Measurements from ENCODE around the gene JMJD6.
A peak's percentile ranks its signal among the peaks of the same experiment; 100 is the strongest.

Gene JMJD6

GRCh38 chr17:76737676-76738467 is 11.5 kb upstream of the JMJD6 start, which contains the start of gene MFSD11:
Gene MFSD11 (plus strand): TSS chr17:76738119. CDS start chr17:76738353, 234 bp downstream.
- no peak for TF ChIP-seq ZNF70 (CRISPR knock-in tag; IDR thresholded peaks at IDR 0.05)
- TF ChIP-seq TCF4 (CRISPR knock-in tag; IDR thresholded peaks at IDR 0.05; ENCODE audit: borderline replicate concordance), result no peak
- TF ChIP-seq ZFP3 (CRISPR knock-in tag; IDR thresholded peaks at IDR 0.05), result 0 out of 2 replicates have a peak, but pooled peaks have one; percentile 46
- no peak for TF ChIP-seq ARNTL (CRISPR knock-in tag; IDR thresholded peaks at IDR 0.05; ENCODE audit: borderline replicate concordance, low read depth)
- no peak for TF ChIP-seq ISL1 (CRISPR knock-in tag; IDR thresholded peaks at IDR 0.05)
- no peak for TF ChIP-seq ZC3H10 (CRISPR knock-in tag; IDR thresholded peaks at IDR 0.05)
- peak; percentile 83 for ATAC-seq

- 0 out of 2 replicates have a peak, but pooled peaks have one; percentile 26 for TF ChIP-seq ZFP30 (CRISPR knock-in tag; IDR thresholded peaks at IDR 0.05)
- TF ChIP-seq ZNF70 (CRISPR knock-in tag; IDR thresholded peaks at IDR 0.05), result peak; percentile 78
- TF ChIP-seq PPARA (CRISPR knock-in tag; IDR thresholded peaks at IDR 0.05; ENCODE audit: borderline replicate concordance), result no peak
- TF ChIP-seq ZC3H10 (CRISPR knock-in tag; IDR thresholded peaks at IDR 0.05), result no peak
- TF ChIP-seq BACH2 (CRISPR knock-in tag; IDR thresholded peaks at IDR 0.05; ENCODE audit: borderline replicate concordance), result no peak; the same call in 1 of the 2 replicates
- TF ChIP-seq ESRRG (CRISPR knock-in tag; IDR thresholded peaks at IDR 0.05), result peak; percentile 72; the same call in 1 of the 2 replicates
- 0 out of 2 replicates have a peak, but pooled peaks have one; percentile 16 for TF ChIP-seq ZFP3 (CRISPR knock-in tag; IDR thresholded peaks at IDR 0.05)
- TF ChIP-seq POU6F1 (CRISPR knock-in tag; IDR thresholded peaks at IDR 0.05; ENCODE audit: borderline replicate concordance, low read depth), result 0 out of 2 replicates have a peak, but pooled peaks have one; percentile 28
- no peak for TF ChIP-seq SNAI2 (CRISPR knock-in tag; IDR thresholded peaks at IDR 0.05)
- TF ChIP-seq ISL1 (CRISPR knock-in tag; IDR thresholded peaks at IDR 0.05), result no peak
- peak; percentile 85 for TF ChIP-seq GLIS3 (CRISPR knock-in tag; IDR thresholded peaks at IDR 0.05)
- peak; percentile 75 for ATAC-seq
Measured at GRCh38 chr17:76737082-76737675, 10.8 kb upstream of the JMJD6 start, which contains the start of gene SRSF2. Gene SRSF2 (minus strand): TSS chr17:76737331. CDS start chr17:76737160, 171 bp downstream.

GRCh38 chr17:76736349-76737081 is 10.1 kb upstream of the JMJD6 start:
- TF ChIP-seq ZFP3 (CRISPR knock-in tag; IDR thresholded peaks at IDR 0.05), result 0 out of 2 replicates have a peak, but pooled peaks have one; percentile 37
- no peak for TF ChIP-seq GLIS3 (CRISPR knock-in tag; IDR thresholded peaks at IDR 0.05)
- peak; percentile 36 for ATAC-seq

GRCh38 chr17:76735586-76736348 is 9.4 kb upstream of the JMJD6 start:
- no peak for ATAC-seq
- no peak for TF ChIP-seq ZFP30 (CRISPR knock-in tag; IDR thresholded peaks at IDR 0.05)
- no peak for TF ChIP-seq SNAI2 (CRISPR knock-in tag; IDR thresholded peaks at IDR 0.05)
- TF ChIP-seq POU6F1 (CRISPR knock-in tag; IDR thresholded peaks at IDR 0.05; ENCODE audit: borderline replicate concordance, low read depth), result no peak
- TF ChIP-seq ZNF565 (CRISPR knock-in tag; conservative IDR thresholded peaks at IDR 0.05; ENCODE audit: low read depth), result no peak
- no peak for TF ChIP-seq ZC3H10 (CRISPR knock-in tag; IDR thresholded peaks at IDR 0.05)
- no peak for TF ChIP-seq TCF4 (CRISPR knock-in tag; IDR thresholded peaks at IDR 0.05; ENCODE audit: borderline replicate concordance)
- no peak for TF ChIP-seq RARB (CRISPR knock-in tag; IDR thresholded peaks at IDR 0.05)
- no peak for TF ChIP-seq ISL1 (CRISPR knock-in tag; IDR thresholded peaks at IDR 0.05)

- no peak for ATAC-seq
- TF ChIP-seq ZNF8 (CRISPR knock-in tag; IDR thresholded peaks at IDR 0.05) (no peak), GLIS3 (CRISPR knock-in tag; IDR thresholded peaks at IDR 0.05) (no peak)
Measured at GRCh38 chr17:76735006-76735405, 8.6 kb upstream of the JMJD6 start.

Data from SK-N-SH treated with all-trans-retinoic acid at 6 μM for 48 hours (cell line).